Islet of Langerhans (tissue), 1 donor: Measurements from ENCODE around the gene PPP2R1A.
"Not testable (repeated sequence)": the region's sequence is repeated elsewhere in the genome, so short reads cannot be mapped to it uniquely, and the experiment has no call there.

Experiments used
- FAIRE-seq: peaks from one replicate; lab custom pipeline; 2011; peaks lifted over from hg19 to GRCh38; lab: Jason Lieb, UNC

Gene PPP2R1A

GRCh38 chr19:52200755-52201391, 11.0 kb downstream of the PPP2R1A start:
- not testable (repeated sequence) for FAIRE-seq

- FAIRE-seq = no peak
Measured at GRCh38 chr19:52206481-52206880, 16.6 kb downstream of the PPP2R1A start.

GRCh38 chr19:52211203-52211602, 21.4 kb downstream of the PPP2R1A start:
- FAIRE-seq = no peak

GRCh38 chr19:52211926-52212571, 22.2 kb downstream of the PPP2R1A start:
- no peak for FAIRE-seq

GRCh38 chr19:52212572-52213255, 22.9 kb downstream of the PPP2R1A start:
- FAIRE-seq = no peak

- no peak for FAIRE-seq
Measured at GRCh38 chr19:52214241-52214640, 24.4 kb downstream of the PPP2R1A start.

GRCh38 chr19:52216401-52216800, 26.5 kb downstream of the PPP2R1A start:
- no peak for FAIRE-seq

- no peak for FAIRE-seq
Measured at GRCh38 chr19:52217576-52217975, 27.7 kb downstream of the PPP2R1A start.

- no peak for FAIRE-seq
Measured at GRCh38 chr19:52219611-52220010, 29.8 kb downstream of the PPP2R1A start.

- no peak for FAIRE-seq
Measured at GRCh38 chr19:52221031-52221430, 31.2 kb downstream of the PPP2R1A start.

- FAIRE-seq = no peak
Measured at GRCh38 chr19:52221831-52222375, 32.1 kb downstream of the PPP2R1A start.

- no peak for FAIRE-seq
Measured at GRCh38 chr19:52224211-52224610, 34.4 kb downstream of the PPP2R1A start.

- no peak for FAIRE-seq
Measured at GRCh38 chr19:52226652-52227051, 36.8 kb downstream of the PPP2R1A start.

GRCh38 chr19:52227196-52227940, 37.5 kb downstream of the PPP2R1A start:
- no peak for FAIRE-seq

GRCh38 chr19:52227980-52228379, 38.1 kb downstream of the PPP2R1A start:
- FAIRE-seq = no peak

- no peak for FAIRE-seq
Measured at GRCh38 chr19:52229524-52229923, 39.7 kb downstream of the PPP2R1A start.

- FAIRE-seq = no peak
Measured at GRCh38 chr19:52230685-52231084, 40.8 kb downstream of the PPP2R1A start.

- FAIRE-seq = no peak
Measured at GRCh38 chr19:52231154-52231910, 41.5 kb downstream of the PPP2R1A start.

- FAIRE-seq = no peak
Measured at GRCh38 chr19:52234406-52234805, 44.6 kb downstream of the PPP2R1A start.

- no peak for FAIRE-seq
Measured at GRCh38 chr19:52237197-52237596, 47.3 kb downstream of the PPP2R1A start.

- FAIRE-seq = peak; percentile 100
Measured at GRCh38 chr19:52237771-52238400, 48.0 kb downstream of the PPP2R1A start.
